ENCODE measurements around the gene METTL1. TPM values are rescaled to one million over a fixed set of nuclear protein-coding genes. Genes with fewer than 3 reads are reported as not detected.
"Not testable (repeated sequence)": the region's sequence is repeated elsewhere in the genome, so short reads cannot be mapped to it uniquely, and the experiment has no call there.

Gene METTL1
- total and polyA plus RNA-seq, 2 donors = 4.9 to 16.1 TPM

DNA sequence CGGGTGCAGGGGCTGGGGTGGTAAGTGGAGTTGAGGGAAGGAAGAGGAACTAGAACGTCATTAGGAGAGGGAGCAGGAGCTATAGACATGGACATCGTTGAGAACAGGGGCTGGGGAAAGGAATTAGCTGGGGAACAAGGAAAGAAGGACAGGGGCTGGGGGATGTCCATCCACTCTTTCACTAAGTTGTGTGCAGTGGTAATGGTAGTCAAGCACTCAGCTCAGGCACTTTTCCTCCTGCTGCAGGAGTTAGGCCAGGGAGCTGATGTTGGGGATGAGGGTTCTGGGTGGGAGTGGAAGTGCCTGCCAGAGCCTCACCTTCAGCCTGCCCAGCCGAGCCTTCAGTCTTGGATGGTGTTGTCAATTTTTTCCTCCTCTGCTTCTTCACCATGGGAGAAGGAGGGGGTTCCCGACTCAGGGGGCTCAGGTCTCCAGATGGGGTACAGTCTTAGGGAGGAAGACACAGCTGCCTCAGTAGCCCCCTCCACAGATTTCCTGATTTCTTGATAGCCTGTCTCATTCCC, 42.5 kb downstream of the METTL1 start:
- Histone ChIP-seq H3K27ac (ENCODE audit: low read depth) (no peak overlapping the region), H3K4me1 (ENCODE audit: insufficient read depth) (peaks cover 2% of the 10 kb centered on the region), H3K4me3 (ENCODE audit: low read depth, low read length) (no peak overlapping the region), H3K36me3 (ENCODE audit: insufficient read depth) (no peaks in the 10 kb centered on the region)
- WGBS = 42% methylated on average over 5 of the region's 5 CpGs
- no peak for DNase-seq (ENCODE audit: extremely low spot score)

DNA sequence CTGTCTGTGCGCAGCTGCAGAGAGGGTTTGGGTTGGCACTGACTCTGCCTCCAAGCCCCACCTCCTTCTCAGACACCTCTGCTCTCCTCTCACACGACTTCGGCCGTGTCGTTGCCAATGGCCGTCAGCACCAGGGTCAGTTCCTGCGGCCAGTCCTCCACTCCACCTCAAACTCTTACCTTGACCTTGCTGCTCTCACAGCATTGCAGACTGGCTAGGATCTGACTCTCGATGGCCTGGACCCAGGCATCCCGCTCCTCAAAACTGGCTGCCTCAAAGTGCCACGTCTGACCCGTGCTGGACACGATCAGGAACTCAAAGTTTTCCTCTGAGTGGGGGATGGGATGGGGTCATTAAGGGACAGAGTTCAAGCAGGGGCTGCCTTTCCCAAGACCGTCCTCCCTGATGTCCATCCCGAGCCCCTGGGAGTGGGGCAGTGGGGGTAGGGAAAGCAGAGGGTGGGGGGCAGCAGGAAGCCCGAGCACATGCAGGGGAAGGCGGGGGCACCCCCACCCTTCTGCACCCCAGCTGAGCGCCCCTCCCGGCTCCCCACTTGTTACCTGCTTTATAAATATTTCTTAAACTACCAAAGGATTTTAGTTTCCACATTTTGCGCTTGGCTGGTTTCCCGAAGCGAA, 44.0 kb downstream of the METTL1 start:
- Histone ChIP-seq H3K27ac (ENCODE audit: low read depth) (no peak overlapping the region), H3K4me1 (ENCODE audit: insufficient read depth) (peaks cover 2% of the 10 kb centered on the region), H3K36me3 (ENCODE audit: insufficient read depth) (no peaks in the 10 kb centered on the region), H3K4me3 (ENCODE audit: low read depth, low read length) (no peak overlapping the region)
- no peak for DNase-seq (ENCODE audit: extremely low spot score)
- WGBS = 46% methylated on average over 21 of the region's 21 CpGs

DNA sequence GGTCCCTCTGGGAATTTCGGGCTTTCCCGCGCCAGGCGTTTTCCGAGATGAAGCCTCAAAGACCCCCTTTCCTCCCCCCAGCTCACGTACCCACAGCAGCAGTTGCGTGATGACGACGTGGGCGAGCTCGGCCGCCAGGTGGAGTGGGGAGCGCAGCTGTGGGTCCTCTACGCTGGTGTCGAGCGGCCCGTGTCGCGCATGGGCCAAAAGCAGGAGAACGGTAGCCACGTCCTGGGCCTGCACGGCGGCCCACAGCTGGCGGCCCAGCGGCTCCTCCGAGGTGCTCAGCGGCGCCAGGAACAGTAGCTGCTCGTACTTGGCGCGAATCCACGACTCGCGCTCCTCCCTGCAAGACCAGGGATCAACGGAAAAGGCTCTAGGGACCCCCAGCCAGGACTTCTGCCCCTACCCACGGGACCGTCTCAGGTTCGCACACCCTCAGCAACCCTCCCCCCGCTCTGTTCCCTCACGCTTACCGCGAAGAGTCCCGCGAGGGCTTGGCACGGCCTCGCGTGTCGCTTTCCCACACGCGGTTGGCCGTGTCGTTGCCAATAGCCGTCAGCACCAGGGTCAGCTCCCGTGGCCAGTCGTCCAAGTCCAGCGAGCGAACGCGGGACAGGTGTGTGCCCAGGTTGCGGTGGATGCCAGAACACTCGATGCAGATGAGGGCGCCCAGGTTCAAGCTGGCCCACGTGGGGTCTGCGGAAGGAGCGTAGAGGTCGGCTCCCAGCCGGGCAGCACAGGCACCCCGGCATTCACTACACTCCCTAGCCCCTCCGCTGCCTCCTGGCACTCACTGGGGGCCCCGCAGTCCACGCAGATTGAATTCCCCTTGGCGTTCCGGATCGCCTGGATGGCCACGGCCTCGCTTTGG, 44.8 kb downstream of the METTL1 start:
- H3K4me3 ChIP-seq (ENCODE audit: low read depth, low read length) = peak overlapping the region; percentile 54
- 25% methylated on average over 76 of the region's 76 CpGs for WGBS
- DNase-seq (ENCODE audit: extremely low spot score) = no peak
- peaks cover 2% of the 10 kb centered on the region for H3K4me1 ChIP-seq (ENCODE audit: insufficient read depth)
- no peak overlapping the region for H3K27ac ChIP-seq (ENCODE audit: low read depth)
- H3K36me3 ChIP-seq (ENCODE audit: insufficient read depth) = no peaks in the 10 kb centered on the region

DNA sequence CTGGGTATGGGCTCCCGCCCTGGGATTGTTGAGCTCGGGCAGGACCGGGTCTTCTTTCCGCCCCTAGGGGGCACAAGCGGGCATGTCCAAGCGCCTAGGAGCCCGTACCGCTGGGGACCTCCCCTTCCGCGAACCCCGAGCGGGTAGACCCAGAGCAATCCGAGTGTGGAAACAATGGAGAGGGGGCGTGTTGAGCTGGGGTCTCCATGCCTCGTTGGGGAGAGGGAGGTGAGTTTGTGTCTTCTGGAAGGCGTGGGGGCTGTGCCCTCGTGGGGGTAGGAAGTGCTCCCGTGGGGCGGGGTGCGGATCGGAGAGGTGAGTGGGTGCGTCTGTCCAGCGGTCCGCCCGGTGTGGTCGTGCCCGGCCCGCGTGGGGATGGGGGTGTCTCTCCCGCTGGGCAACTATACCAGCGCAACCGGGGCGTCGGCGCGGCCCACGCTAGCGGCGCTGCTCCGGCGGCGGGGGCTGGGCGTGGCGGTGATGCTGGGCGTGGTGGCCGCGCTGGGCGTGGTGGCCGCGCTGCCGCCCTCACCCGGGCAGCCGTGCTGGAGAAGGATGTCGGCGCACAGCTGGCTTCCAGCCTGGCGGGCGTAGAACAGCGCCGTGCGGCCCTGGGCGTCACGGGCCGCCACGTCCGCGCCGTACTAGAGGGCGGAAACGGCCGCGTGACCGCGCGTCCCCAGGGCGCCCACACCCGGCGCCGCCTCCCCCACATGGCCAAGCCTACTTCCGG, 45.6 kb downstream of the METTL1 start:
- Histone ChIP-seq H3K27ac (ENCODE audit: low read depth) (no peak overlapping the region), H3K36me3 (ENCODE audit: insufficient read depth) (no peaks in the 10 kb centered on the region), H3K4me1 (ENCODE audit: insufficient read depth) (peaks cover 2% of the 10 kb centered on the region), H3K4me3 (ENCODE audit: low read depth, low read length) (peak overlapping the region; percentile 54)
- DNase-seq (ENCODE audit: extremely low spot score) = no peak
- 12% methylated on average over 79 of the region's 79 CpGs for WGBS

DNA sequence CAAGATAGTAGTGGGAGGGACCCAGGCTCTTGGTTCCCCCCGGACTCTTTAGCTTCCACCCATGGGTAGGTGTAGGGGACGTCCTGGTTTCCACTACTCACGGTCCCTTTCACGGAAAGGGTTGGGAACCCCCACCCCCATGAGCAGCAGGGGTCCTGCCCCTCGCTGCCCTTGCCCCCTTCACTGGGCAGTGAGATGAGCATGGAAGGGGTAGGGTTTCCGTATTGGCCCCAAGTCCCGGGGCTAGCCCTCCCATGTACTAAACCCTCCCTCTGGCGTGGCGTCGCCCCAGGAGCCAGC, 46.1 kb downstream of the METTL1 start:
- 14% methylated on average over 10 of the region's 10 CpGs for WGBS
- no peak for DNase-seq (ENCODE audit: extremely low spot score)
- no peak overlapping the region for H3K27ac ChIP-seq (ENCODE audit: low read depth)

DNA sequence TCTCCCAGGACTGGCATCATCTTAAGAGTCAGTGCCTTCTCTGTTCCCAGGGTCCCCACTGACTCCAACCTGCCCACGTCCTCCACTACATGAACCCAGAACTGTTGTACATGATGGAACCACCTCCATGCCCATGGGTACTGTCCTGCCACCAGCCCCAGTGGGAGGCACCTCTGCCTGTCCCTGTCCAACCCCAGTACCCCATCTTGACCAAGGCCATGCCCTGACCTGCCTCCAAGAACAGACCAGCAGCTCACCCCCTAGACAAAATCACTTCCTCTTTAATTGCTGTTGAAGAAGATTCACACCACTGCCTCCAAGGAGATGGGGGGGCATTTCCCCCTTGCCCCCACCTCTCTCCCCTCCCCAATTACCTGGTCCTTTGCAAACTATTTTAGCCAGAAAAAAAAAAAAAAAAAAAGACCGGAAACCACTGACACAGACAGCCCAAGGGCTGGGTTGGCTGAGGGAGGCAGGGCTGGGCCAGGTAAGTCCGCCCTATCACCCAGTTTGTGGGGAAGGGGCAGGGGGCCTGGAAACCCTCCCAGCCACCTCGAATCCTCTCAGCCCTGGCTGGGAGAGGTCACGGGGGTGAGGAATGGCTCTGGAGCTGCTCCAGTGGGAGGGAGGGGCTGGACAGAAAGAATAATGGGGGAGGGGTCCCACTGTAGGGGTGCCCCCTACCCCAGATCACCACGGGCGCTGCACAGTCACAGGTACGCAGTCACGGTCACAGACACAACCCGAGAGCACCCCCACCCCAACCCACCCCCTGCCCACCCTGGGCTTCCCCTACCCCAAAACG, 46.8 kb downstream of the METTL1 start:
- Histone ChIP-seq H3K27ac (ENCODE audit: low read depth) (no peak overlapping the region), H3K4me1 (ENCODE audit: insufficient read depth) (peaks cover 2% of the 10 kb centered on the region), H3K36me3 (ENCODE audit: insufficient read depth) (peaks cover under 1% of the 10 kb centered on the region), H3K4me3 (ENCODE audit: low read depth, low read length) (no peak overlapping the region)
- 55% methylated on average over 11 of the region's 11 CpGs for whole genome bisulfite sequencing
- no peak for DNase-seq (ENCODE audit: extremely low spot score)

More for the DNA sequence above, 46.1 kb downstream of the METTL1 start:
- Histone ChIP-seq H3K4me1 (ENCODE audit: insufficient read depth) (peaks cover 2% of the 10 kb centered on the region), H3K36me3 (ENCODE audit: insufficient read depth) (no peaks in the 10 kb centered on the region), H3K4me3 (ENCODE audit: low read depth, low read length) (peak overlapping the region; percentile 54)

DNA sequence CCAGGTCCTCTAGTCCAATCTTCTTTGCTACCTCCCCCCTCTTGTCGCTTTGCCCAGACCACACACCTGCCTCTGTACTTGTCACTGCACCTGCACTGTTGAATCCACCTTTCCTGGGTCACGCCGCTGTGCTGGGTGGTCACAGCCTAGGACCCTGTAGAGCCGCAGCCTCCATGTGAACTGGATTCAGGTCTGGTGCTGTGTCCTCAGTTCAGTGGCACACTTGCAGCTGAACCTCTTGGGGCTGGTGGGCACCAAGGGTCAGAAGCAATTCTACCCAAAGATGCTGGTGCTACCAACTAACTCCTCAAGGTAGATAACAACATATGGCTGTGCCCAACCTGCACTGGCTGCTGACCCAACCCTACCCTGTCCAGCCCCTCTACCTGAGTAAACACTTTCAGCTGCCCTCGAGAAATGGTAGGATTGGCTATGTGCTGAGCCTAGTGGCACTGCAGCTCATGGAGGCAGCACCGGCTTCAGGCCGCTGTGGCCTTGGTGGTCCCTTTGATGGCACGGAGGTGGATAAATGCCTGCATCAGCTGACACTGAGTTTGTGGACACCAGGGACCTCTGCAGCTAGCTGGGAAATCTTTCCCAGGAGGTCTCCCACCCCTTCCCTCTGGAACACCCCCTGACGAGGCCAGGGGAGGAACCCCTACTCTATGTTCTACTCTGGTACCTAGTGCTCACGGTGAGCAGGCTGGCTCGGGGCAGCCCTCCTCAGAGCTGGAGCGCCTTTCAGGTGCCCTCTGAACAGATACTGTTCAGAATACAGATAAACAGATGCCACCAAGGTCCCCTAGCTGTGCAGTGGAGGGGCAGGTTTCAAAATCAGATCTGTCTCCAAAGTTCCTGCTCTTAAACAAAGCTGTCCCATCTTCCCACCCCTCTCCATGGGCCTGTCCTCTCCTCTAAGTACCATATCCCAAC, 47.6 kb downstream of the METTL1 start:
- Histone ChIP-seq H3K36me3 (ENCODE audit: insufficient read depth) (peaks cover 4% of the 10 kb centered on the region), H3K27ac (ENCODE audit: low read depth) (no peak overlapping the region), H3K4me1 (ENCODE audit: insufficient read depth) (peaks cover 2% of the 10 kb centered on the region), H3K4me3 (ENCODE audit: low read depth, low read length) (no peak overlapping the region)
- WGBS = 81% methylated on average over 12 of the region's 12 CpGs
- no peak for DNase-seq (ENCODE audit: extremely low spot score)

DNA sequence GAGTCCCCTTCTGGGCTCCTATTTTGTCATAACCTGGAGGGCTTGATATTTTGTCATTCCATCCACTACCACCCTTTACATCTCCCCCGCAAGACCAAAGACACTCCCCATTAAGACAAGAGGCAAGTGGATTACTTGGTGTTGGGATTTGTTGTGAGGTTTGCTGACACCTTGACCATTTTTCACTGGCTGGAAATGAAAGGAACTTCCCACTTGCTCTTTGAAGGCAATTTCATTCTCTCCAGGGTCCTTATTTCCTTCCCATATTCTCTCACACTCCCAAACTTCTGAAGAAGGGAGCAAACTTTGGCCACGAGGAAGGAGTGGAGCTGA, 48.3 kb downstream of the METTL1 start:
- H3K27ac ChIP-seq (ENCODE audit: low read depth) = no peak overlapping the region
- peaks cover 4% of the 10 kb centered on the region for H3K36me3 ChIP-seq (ENCODE audit: insufficient read depth)
- H3K4me3 ChIP-seq (ENCODE audit: low read depth, low read length) = no peak overlapping the region
- peaks cover 2% of the 10 kb centered on the region for H3K4me1 ChIP-seq (ENCODE audit: insufficient read depth)
- whole genome bisulfite sequencing = 75% methylated on average over 2 of the region's 2 CpGs
- DNase-seq (ENCODE audit: extremely low spot score) = no peak

DNA sequence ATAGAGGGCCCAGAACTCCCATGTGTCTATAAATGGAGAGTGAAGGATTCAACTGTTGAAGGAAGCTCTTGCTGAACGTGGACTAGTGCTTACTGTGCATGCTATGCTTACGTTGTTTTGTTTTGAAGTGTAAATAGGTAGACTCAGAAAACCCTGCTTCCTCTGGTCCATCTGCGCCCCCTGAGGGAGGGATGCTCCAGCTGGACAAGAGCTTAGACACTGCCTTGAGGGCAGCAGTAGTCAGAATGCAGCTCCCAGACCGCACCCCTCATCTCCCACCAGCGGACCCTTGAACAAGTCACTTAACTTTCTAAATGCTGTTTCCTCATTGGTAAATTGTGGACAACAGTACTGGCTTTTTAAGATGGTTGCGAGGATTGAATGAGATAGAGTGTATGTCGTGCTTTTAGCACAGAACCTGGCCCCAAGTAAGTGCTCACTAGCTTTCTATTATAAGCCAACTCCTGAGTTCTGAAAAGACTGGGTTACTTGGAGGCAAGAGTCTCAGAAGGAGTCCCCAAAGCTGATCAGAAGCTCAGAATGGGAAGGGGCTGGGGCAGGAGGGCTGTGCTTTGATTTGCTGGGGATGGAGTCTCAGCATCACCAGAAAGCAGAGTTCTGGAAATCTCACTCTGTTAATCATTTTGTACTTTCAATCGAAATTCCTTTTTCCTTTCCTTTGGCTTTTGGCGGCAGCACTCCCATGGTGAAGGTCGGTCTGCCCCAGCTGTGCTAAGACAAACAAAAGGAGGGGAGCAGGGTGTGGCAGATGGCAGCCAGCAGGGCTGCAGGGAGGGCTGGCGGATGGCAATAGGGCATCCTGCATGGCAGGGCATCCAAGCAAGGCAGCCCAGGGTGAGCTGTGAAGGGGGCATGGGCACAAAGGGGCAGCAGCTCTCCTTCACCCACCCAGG, 48.9 kb downstream of the METTL1 start:
- Histone ChIP-seq H3K36me3 (ENCODE audit: insufficient read depth) (peaks cover 4% of the 10 kb centered on the region), H3K27ac (ENCODE audit: low read depth) (no peak overlapping the region), H3K4me1 (ENCODE audit: insufficient read depth) (peaks cover 2% of the 10 kb centered on the region), H3K4me3 (ENCODE audit: low read depth, low read length) (no peak overlapping the region)
- 55% methylated on average over 11 of the region's 11 CpGs for WGBS
- no peak for DNase-seq (ENCODE audit: extremely low spot score)

DNA sequence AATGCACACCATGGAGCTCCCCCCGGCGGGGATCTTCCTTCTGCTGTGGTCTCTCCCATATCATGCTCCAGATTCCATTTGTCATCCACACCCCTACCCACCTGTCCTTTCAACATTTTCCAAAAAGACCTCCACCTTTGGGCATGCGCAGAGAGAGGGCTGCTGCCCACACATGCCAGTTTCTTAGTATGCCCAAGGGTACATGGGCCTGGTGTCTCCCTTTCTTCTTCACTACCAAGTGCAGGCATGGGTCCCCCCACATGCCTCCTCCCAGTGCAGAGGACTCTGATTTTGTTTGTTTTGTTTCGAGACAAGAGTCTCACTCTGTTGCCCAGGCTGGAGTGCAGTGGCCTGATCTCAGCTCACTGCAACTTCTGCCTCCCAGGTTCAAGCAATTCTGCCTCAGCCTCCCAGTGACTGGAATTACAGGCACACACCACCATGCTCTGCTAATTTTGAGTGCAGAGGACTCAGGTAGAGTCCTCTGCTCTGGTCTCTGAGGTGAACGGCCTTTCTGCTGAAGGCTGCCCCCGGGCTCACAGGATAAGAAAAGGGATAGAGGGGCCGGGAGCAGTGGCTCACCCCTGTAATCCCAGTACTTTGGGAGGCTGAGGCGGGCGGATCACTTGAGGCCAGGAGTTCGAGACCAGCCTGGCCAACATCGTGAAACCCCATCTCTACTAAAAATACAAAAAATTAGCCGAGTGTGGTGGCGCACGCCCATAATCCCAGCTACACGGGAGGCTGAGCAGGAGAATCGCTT, 49.9 kb downstream of the METTL1 start:
- H3K4me3 ChIP-seq (ENCODE audit: low read depth, low read length); H3K27ac ChIP-seq (ENCODE audit: low read depth); DNase-seq (ENCODE audit: extremely low spot score); H3K4me1 ChIP-seq (ENCODE audit: insufficient read depth); H3K36me3 ChIP-seq (ENCODE audit: insufficient read depth): not testable (repeated sequence)
- WGBS = 95% methylated on average over 16 of the region's 16 CpGs
